HG03108 (cell line): ENCODE data around the gene PLEKHA8.

ENCODE experiments used
- ATAC-seq: cut with Tn5 transposase; IDR thresholded peaks from one replicate; pipeline ENCODE4 v1.9.1; 2021; ENCODE audit warnings: moderate library complexity; ENCODE audit not compliant: unreplicated experiment

The PLEKHA8 gene

DNA sequence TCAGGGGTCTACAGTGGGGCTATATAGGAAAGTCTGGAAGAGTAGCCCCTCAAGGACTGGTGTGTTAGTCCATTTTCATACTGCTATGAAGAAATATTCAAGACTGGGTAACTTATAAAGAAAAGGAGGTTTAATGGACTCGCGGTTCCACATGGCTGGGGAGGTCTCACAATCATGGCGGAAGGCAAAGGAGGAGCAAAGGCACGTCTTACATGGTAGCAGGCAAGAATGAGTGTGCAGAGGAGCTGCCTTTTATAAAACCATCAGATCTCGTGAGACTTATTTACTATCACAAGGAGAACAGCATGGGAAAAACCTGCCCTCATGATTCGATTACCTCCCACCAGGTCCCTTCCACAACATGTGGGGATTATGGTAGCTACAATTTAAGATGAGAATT is 4.7 kb upstream of the PLEKHA8 start:
- no peak for ATAC-seq

DNA sequence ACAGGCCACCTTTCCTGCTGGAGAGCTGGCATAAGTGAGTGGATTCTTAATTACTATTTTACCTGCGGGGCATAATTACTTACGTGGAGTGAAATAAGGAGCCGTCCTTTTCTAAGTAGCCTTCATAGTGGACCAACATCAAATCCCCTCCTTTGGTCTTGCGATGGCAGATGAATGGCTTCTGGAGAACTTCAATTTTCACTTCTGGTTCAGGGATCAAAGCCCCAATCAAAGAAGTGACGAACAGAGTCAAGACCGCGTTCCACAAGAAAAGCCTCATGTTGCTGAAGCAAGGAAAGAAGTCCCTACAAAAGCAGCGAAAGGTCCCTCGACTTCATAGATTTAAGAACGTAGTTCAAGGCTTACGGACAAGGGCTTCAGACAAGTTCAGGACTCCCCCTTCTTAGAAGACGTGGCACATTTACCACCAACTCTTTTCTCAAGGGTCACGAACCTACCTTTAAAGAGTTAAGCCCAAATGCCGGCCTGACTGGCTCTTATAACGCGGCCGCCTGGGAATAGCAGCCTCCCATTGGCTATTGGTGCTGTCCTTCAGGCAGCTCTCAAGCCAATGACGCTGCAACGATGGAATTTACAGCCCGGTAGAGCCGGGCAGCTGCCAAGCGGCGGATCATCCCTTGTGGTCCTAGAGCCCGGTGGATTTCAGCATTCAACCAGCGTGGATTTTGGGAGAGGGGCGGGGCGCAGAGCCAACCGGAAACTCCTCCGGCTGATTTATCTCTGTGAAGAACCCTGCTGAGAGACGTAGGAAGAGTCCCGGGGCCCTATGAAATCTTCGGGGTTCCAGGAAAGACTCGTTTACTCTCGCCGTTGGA is 1.8 kb upstream of the PLEKHA8 start, which contains the start of gene FKBP14:
Gene FKBP14, minus strand, starts transcription at position 474 of the 836 bp plus-strand sequence. Its CDS starts 194 bp downstream, at position 280.
- peak; percentile 75 for ATAC-seq

DNA sequence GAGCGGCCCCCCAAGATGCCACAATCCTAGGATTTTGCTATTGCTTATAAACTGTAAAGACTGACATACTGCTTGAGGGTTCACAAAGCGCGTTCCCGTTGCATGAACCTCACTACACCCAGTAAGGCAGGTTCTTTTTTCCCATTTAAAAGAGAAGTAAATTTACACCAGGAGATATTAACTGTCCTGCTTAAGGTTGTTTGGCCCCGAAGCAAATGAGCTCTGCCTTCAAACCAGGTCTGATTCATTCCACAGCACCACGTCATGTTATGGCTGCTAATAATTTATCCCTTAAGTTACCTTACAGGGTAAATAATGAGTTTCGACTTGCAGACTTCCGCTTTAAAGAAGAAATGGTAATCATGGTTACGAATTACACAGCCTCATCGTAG is 1.2 kb upstream of the PLEKHA8 start:
- no peak for ATAC-seq

DNA sequence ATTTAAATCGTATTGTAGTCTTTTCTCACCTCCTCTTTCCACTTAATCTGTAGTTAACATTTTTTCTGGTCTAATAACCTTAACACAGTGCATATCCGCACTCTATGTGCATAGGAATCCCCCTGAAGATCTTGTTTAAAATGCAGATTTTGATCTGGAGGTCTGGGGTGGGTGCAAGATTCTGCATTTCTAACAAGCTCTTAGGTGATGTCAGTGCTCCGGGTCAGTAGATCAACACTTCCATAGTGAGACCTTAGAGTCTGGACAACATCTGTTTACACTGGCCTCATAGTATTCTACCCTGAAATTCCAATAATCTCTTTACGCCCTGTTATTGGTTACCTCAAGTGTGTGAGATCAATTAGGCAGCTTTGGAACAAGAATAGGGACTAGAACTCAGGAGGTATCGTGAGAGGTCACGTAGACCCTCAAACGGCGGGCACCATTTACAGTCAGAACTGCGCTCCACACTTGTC is 434 bp upstream of the PLEKHA8 start:
- ATAC-seq = peak; percentile 0

DNA sequence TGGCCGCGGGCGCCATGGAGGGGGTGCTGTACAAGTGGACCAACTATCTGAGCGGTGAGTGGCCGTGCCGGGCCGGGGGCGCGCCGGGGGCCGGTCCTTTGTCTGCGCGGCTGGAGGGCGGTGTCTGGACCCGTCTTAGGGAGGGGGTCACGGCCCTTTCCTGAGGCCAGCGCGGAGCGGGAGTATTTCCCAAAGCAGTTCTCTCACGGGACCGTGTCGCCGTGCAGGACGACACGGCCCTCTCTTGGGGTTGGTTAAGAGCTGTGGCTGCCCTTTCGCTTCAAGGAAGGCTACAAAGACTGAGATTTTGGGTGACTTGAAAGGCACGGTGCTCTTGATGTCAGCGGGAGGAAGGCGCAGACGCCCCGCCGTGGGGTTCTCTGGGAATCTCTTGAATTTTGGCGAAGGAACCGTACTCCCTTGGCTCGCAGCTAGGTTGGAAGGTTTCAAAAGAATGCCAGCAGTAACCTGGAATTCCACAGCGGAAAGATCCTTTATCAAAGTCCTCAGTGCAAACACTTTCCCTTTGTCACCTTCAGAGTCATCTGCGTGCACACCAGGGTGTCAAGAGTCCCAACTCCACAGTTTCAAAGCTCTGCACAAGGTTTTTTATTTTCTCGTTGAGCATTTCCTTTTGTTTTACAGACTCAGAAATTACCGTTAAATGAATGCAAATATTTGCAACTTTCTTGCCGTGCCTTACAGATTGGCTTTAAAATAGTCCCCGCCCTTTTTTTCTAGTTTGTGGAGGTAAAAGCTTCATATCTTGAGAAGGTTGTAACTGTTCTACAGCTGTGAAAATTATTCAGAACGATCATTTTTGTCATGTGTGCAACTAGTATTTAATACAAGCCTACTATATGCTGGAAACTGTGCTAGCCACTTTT is 780 bp downstream of the PLEKHA8 start:
- peak; percentile 13 for ATAC-seq

DNA sequence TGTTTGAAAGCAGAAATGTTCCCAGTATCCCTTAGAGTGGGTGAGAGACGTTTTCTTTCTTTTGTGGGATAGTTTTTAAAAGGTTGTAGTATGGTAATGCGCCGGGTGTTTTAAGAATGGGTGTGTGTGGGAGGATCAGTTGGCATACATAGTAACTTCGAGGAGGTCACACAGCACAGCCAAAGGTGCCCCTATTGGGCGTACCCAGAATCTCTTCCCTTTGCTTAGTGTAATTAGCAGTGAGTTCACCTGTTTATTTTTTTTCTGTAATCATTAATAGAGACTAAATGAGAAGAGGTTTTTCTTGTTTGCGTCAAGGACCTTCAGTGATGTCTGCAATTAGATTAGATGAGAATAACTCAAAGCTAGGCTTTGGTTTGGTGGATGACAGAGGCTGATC is 1.5 kb downstream of the PLEKHA8 start:
- no peak for ATAC-seq

DNA sequence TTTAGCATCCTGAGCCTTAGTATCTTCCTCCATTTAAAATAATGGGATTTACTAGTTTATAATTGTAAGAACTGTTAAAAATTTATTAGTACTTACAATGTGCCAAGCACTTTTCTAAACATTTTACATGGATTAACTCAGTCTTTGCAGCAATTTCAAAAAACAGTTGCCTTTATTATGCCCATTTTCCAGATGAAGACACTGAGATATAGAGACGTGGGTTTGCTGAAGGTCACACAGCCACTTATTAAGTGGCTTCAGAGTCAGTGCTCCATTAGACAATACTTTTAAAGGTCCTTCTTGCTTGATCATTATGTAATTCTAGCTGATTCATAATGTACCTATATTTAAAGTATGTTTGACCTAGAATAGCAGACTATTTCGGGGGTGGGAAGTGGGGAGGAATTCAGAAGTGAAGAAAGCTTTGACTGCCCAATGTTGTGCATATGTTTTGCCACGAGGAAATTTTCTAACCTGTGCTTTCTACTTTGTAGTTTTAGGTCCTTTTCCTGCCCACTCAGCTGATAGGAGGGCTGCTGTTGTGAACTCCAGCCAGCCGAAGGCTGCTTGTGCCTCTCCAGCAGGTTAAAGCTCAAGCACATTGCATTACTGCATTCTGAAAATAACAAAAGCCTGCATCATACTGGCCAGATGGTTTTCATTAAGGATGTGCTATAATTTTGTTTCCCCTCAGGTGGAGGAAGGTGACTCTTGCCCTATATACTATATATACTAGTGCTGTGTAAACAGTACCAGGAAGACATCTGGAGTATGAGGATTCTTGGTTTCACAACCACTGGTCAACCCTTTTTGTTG is 4.3 kb downstream of the PLEKHA8 start:
- no peak for ATAC-seq

DNA sequence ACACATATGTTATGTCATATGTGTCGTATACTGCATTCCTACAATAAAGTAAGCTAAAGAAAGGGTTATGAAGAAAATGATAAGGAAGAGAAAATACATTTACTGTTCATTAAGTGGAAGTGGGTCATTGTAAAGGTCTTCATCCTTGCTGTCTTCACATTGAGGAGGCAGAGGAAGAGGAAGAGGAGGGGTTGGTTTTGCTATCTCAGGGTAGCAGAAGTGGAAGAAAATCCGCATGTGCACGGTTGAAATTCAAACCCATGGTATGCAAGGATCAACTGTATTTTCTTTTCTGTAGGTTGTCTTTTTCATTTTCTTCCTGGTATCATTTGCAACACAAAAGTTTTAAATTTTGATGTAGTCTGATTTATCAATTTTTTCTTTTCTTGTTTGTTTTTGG is 6.3 kb downstream of the PLEKHA8 start:
- no peak for ATAC-seq

DNA sequence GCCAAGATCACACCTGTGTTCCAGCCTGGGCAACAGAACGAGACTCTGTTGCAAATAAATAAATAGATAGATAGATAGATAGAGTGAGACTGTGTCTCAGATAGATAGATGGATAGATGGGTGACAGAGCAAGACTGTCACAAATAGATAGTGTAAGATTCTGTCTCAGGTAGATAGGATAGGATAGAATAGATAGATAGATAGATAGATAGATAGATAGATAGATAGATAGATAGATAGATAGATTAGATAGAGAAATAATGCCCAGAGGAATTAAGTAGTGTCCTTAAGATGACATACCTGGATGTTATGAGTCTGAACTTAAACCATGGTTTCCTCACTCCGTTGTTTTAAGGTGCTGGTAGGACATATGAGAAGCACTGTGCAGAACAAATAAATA is 8.0 kb downstream of the PLEKHA8 start:
- ATAC-seq = no peak

DNA sequence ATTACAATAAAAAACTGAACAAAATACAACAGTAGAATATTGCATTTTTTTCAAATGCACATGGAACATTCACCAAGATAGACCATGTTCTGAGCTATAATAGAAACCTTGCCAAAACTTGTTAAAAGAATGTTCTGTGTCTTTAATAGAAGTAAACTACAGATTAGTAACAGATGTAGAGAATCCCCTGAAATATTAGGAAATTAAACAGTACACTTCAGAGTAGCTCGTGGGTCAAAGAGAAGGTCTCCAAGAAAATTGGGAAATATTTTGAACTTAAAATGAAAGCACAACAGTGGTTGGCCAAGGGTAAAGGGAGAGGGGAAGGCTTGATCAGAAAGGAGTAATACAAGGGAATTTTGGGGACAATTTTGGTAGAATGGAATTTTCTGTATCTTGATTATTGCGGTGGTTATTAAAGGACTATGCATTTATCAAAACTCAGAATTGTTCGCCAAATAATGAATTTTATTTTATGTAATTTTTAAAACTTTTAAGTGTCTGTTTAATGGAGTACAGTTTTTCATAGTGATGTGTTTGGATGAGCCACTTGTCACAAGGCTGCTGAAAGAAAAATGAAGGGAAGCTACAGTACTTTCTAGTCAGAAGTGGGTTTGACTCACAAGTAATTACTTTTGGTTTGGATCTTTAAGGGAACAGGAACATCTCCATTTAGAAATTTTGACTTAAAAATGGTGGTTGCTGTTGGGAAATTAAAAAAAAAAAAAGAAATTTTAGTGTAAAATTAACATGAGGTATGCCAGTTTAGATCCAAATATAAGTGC is 10.2 kb downstream of the PLEKHA8 start:
- ATAC-seq = no peak

DNA sequence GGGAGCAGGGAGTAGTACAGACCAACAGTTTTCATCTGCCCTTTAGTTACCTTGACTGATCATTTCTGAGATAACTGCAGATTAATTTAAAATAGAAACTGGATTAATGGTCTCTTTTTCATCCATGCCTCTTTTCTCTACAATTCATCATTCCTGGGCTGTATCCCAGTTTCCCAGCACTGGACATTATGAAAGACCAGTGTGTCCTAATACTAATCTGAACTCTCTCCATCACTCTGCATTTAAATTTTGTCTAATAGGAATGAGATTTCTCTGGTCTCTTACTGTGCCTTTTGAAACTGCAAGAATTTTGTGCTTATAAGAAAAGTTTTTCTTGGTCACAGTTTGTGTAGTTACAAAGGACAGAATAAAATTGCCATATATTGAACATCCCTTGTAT is 12.7 kb downstream of the PLEKHA8 start:
- ATAC-seq = no peak

DNA sequence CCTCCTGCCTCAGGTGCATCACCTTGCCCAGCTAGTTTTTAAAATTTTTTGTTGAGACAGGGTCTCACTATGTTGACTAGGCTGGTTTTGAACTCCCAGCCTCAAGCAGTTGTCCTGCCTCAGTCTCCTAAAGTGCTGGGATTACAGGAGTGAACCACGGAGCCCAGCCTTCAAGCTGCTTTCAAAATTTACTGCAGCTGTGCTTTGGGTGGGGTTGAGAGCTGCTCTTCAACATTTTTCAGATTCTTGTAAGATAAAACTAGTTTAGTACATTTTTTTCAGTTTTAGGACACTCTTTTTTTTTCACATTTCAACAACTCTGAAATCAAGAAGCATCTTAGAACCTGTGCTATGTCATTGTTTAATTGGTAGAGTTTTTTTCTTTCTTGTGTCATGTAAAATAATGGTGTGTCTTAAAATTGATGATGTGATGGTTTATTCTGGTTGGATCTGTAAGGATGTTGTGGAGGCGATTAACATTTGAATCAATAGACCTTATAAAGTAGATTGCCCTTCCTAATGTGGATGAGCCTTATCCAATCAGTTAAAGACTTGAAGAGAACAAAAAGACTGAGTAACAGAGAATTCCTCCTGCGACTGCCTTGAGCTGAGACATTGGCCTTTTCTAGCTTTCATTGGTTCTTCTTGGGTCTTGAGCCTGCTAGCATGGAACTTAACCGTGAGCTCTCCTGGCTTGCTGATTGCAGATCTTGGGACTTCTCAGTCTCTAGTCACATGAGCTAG is 13.5 kb downstream of the PLEKHA8 start:
- ATAC-seq = no peak

DNA sequence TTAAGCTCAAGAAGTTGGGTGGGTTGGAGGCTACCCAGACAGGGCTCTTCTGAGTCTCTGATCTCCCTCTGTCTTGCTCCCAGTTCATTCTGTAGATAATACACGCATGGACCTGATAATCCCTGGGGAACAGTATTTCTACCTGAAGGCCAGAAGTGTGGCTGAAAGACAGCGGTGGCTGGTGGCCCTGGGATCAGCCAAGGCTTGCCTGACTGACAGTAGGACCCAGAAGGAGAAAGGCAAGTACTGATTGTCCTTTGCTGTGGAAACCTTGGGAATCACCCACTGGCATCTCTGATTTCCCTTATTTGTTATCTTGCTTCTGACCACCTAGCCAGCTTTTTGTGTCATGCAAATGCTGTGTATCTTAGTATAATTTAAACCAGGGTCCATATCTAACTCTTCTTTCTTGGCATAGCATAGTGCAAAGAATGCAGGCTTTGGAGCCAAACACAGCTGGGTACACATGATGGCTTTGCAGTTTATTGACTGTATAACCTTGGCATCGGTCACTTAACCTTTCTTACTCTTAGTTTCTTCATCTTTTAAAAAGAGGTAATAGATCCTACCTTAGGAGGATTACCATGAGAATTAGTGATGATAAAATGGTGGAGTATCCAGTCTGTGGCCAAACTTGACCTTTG is 18.0 kb downstream of the PLEKHA8 start:
- ATAC-seq = no peak

DNA sequence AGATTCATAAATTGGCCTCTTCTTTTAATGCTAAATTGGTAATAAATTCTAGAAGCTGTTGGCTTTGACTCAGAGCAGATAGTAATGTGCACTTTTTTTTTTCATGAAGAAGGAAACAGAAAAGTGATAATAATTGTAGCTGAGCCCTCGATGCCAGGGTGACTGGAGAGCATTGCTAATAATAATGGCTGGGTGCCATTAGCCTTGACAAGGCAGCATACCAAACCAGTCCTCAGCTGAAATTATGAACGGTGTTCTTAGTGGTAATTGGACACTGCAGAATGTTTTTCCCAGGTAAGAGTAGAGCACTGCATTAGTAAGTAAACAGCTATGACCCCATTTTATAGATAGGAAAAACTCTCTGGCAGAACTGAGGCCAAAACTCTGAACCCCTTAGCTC is 18.9 kb downstream of the PLEKHA8 start:
- ATAC-seq = no peak

DNA sequence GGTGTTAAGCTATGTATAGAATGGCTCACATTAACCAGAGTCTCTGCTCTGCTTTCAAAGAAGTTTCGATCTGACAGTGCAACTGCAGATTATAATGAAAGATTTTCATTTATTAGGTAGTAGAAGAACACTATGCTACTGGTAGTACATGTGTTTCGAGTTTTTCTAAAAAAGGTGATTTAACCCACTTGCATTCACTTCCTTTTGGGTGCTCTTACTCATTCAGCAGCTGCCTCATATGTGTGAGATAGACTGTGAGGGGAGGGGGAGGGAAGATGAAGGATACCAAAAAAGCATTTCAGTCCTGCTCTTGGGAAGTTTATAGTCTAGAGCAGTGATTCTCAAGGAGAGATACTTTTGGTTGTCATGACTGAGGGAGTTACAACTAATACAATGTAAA is 20.4 kb downstream of the PLEKHA8 start:
- no peak for ATAC-seq

DNA sequence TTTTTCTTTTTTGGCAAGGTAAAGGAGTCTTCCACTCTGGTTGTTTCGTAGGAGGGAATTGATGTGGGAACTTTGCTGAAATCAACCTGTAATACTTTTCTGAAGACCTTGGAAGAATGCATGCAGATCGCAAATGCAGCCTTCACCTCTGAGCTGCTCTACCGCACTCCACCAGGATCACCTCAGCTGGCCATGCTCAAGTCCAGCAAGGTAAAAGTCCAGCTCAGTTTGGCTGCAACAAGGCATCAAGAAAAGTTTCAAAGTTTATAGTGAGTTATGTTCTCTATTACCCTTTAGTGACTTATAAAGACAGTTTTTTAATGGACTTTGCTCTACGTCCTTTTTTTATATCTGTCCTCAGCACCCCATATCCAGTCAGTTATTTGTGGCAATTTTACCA is 21.0 kb downstream of the PLEKHA8 start:
- ATAC-seq = no peak

DNA sequence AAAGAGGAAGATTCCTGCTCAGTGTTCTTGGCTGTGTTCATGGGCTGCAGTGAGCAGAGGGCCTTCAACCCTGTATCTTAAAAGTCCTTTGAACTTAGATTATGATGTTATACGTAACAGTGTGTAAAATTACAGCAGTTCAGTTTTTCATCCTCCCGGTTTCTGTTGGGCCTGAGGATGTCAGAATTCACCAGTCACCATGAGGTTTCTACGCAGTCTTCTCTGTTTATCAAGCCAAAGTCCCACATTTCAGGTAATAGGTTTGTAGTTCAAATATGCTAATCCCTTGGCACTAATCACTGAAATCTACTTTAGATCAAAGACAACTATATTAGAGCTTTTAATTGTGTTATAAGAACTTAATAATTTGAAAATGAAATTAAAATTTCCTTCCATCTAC is 24.9 kb downstream of the PLEKHA8 start:
- no peak for ATAC-seq

DNA sequence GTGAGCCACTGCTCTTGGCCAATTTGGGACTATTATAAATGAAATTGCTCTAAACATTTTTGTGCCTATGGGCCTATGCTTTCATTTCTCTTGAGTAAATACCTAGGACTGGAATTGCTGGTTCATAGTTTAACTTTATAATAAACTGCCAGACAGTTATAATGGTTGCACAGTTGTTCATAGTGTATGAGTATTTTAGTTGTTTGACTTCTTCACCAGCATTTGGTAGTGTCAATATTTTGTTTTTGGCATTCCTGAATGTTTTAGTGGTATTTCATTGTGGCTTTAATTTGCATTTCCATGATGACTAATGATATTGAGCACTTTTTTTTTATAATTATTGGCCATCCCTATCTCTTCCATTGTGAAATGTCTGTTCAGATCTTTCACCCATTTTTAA is 29.5 kb downstream of the PLEKHA8 start:
- ATAC-seq = no peak

DNA sequence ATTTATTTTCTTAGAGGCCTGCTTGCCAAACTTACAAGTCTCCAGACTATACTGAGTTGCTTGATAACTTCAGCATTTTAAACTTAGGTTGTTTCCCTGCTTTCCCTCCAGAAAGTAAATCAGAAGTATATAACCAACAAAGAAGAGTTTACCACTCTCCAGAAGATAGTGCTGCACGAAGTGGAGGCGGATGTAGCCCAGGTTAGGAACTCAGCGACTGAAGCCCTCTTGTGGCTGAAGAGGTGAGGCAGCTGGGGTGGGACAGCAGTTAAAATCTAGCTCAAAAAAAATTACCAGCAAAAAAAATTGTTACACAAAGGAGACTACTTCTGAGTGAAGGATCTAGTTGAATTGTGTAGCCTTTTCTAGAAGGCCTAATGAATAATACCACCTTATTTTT is 33.6 kb downstream of the PLEKHA8 start:
- ATAC-seq = peak; percentile 67
